Hindlimb muscle (tissue), 1 donor: ENCODE measurements around the gene GPR157. TPM values are rescaled to one million over a fixed set of nuclear protein-coding genes. Genes with fewer than 3 reads are reported as not detected.
"Not testable (repeated sequence)": the region's sequence is repeated elsewhere in the genome, so short reads cannot be mapped to it uniquely, and the experiment has no call there.

ENCODE experiments used
- DNase-seq: peaks from one replicate; pipeline ENCODE4 v3.0.0-alpha.2; 2013
- polyA plus RNA-seq: library from polyadenylated mRNA; unstranded; fragments of 120-200 nt; gene quantifications from one replicate; pipeline ENCODE4 v1.2.1, GENCODE V29; 2013; ENCODE audit not compliant: insufficient read length

The GPR157 gene
- polyA plus RNA-seq, 1 donor, result 1.1 TPM

- DNase-seq, result no peak
Observed at GRCh38 chr1:9145714-9146113, 16.8 kb upstream of the GPR157 start.

- DNase-seq, result no peak
Observed at GRCh38 chr1:9145021-9145668, 16.2 kb upstream of the GPR157 start.

GRCh38 chr1:9144494-9144893 is 15.6 kb upstream of the GPR157 start:
- not testable (repeated sequence) for DNase-seq

- no peak for DNase-seq
Observed at GRCh38 chr1:9143250-9143649, 14.3 kb upstream of the GPR157 start.

GRCh38 chr1:9139930-9140329 is 11.0 kb upstream of the GPR157 start:
- no peak for DNase-seq

GRCh38 chr1:9136932-9137331 is 8.0 kb upstream of the GPR157 start:
- DNase-seq, result no peak

GRCh38 chr1:9135073-9135836 is 6.4 kb upstream of the GPR157 start:
- DNase-seq, result no peak

GRCh38 chr1:9133870-9134585 is 5.1 kb upstream of the GPR157 start:
- DNase-seq, result no peak

- DNase-seq, result no peak
Observed at GRCh38 chr1:9129266-9130041, 552 bp upstream of the GPR157 start.

GRCh38 chr1:9128166-9128519 is 759 bp downstream of the GPR157 start:
- no peak for DNase-seq

- no peak for DNase-seq
Observed at GRCh38 chr1:9127395-9128165, 1.3 kb downstream of the GPR157 start.

GRCh38 chr1:9126511-9126910 is 2.4 kb downstream of the GPR157 start:
- no peak for DNase-seq

GRCh38 chr1:9125847-9126246 is 3.1 kb downstream of the GPR157 start:
- DNase-seq, result not testable (repeated sequence)

- no peak for DNase-seq
Observed at GRCh38 chr1:9125325-9125724, 3.6 kb downstream of the GPR157 start.

GRCh38 chr1:9124389-9124788 is 4.5 kb downstream of the GPR157 start:
- DNase-seq, result not testable (repeated sequence)

- DNase-seq, result not testable (repeated sequence)
Observed at GRCh38 chr1:9123665-9124064, 5.2 kb downstream of the GPR157 start.

- no peak for DNase-seq
Observed at GRCh38 chr1:9121496-9122409, 7.1 kb downstream of the GPR157 start.

GRCh38 chr1:9120312-9120958 is 8.5 kb downstream of the GPR157 start:
- no peak for DNase-seq

- DNase-seq, result no peak
Observed at GRCh38 chr1:9119745-9120144, 9.2 kb downstream of the GPR157 start.

GRCh38 chr1:9118186-9118585 is 10.7 kb downstream of the GPR157 start:
- DNase-seq, result no peak
